Measurements from ENCODE around the gene DCLK1.

Gene DCLK1

GRCh38 chr13:35856084-35856483 lies 275.1 kb downstream of the DCLK1 start:
- DNase-seq = no peak

GRCh38 chr13:35855531-35856019 lies 275.6 kb downstream of the DCLK1 start:
- no peak for DNase-seq

DNA sequence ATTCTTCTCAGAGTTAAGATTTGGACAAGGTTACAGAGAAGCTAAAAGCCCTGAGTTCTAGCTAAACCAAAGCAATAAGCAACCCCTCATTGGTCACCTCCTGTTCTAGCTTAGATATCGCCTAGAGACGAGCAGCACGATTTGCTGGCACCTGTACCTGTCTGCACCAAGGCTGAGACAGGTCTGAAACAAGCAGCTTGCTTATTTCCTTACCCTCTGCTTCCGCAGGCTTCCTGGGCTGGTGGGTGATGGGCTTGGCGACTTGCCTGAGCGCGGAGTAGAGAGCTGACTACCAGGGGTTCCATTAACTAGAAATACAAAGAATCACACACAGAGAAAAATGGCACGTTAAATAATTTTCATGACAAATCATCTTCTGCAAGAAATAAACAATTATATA lies 276.9 kb downstream of the DCLK1 start:
- DNase-seq = no peak

- DNase-seq = no peak
These were observed 279.3 kb downstream of the DCLK1 start for GRCh38 chr13:35851881-35852280.

DNA sequence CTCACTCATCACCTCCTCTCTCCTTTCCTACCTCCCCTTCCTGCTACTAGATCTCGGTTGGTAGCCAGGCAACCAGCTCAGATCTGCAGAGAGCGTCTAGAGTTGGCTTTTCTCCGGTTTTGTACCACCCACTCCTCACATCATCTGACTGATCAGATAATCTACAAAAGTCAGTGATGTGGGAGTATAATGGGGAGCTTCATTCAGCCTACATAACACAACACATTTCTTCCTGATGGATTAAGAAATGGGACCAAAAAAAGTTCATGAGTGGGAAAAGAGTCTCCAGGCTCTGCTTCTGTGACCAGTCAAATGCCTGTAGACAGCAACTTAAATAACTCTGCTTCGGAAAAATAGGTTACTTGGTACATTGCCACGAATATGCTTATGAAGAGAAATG lies 279.8 kb downstream of the DCLK1 start:
- DNase-seq = no peak

DNA sequence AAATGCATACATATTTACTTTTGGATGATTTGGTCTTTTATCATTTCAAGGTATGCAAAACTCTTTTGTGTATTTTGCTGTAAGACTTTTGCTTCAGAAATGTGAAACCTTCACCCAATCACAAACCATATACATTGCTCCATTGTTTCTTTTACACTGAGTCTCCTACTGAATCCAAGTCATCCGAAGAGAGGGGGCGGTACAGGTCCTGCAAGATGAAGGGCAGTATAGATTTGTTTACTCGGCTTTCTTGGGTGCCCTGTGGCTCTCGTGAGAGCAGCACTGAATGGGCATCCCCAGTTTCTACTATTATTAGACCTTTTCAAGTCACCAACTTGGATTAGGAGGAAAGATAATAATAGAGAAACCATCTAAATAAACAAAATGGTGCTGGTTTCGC lies 280.6 kb downstream of the DCLK1 start:
- DNase-seq = no peak

- no peak for DNase-seq
These were observed 281.9 kb downstream of the DCLK1 start for GRCh38 chr13:35849256-35849644.

DNA sequence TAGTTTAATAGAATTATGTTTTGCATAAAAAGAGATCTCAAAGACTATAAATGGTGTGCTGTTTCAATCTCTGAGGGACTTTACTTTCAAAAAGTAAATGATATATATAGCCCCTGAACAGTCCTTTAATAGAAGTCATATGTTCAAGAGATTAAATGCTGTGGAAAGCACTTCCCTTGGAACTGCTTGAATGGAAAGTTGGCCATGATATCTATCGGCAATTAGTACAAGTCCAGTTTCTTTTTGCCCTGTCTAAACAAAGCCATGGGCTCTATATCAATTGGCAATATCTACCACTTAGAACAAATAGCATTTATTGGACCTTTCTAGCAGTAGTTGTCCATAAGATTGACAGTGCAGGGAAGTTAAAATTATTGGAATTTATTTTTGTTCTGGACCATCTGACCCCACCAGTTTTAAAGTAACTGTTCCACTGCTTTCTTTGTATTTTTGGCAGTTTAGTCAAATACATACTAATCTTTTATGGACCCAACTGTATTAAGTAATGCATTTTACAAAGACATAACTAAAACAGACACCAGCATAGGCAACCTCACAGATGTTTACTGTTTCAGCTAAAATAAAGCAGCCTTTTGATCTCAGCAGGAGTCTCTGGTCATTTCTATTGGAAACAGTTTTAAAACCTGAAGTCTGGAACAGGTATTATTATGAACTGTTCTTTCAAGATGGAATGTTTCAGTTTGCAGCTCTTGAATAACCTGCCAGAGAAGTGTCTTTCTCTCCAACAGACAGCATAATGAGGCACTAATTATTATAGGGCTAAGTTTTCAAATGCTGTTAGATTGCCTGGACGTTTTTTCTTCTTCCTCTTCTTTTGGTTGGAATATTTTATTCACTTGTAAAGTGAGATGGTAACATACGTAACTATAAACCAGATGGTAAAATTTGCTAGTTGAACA lies 282.6 kb downstream of the DCLK1 start:
- no peak for DNase-seq

GRCh38 chr13:35843272-35843671 lies 287.9 kb downstream of the DCLK1 start:
- DNase-seq = no peak

GRCh38 chr13:35841060-35841521 lies 290.1 kb downstream of the DCLK1 start:
- no peak for DNase-seq

DNA sequence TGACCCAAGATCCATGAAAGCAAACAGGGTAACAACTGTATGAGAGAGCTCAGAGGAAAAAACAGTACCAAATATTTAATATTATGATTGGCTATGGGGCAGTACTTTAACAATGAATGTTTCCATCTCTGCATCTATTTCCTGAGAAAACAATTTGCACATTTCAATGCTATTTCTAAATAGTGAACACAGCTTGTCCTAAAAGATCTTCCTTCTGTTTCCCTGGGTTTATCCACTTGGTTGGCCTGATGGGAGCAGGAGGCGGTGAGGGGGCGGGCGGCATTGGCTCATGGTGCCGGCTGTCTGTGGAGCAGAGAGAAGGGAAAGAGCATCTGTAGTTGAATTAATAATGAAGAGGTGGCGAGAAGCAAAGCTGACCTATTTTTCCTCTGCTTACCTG lies 291.4 kb downstream of the DCLK1 start:
- no peak for DNase-seq

DNA sequence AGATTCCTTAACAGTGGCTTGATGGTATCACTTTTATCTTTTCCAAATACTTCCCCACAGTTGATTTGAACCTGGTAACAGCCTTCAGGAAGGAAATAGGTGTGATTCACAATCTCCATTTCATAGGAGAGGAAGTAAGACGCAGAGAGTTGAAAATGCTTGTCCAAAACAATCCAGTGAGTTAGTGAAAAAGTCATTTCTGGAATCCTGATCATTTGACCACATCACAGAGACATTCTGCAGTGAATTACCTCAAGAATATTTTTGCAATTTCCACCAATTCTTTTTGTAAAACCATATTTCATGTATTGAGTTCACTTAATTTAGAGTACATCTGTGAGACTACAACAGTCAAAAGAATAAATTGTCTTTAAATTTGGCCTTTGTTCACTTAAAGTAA lies 292.8 kb downstream of the DCLK1 start:
- no peak for DNase-seq

GRCh38 chr13:35836446-35836845 lies 294.7 kb downstream of the DCLK1 start:
- no peak for DNase-seq

DNA sequence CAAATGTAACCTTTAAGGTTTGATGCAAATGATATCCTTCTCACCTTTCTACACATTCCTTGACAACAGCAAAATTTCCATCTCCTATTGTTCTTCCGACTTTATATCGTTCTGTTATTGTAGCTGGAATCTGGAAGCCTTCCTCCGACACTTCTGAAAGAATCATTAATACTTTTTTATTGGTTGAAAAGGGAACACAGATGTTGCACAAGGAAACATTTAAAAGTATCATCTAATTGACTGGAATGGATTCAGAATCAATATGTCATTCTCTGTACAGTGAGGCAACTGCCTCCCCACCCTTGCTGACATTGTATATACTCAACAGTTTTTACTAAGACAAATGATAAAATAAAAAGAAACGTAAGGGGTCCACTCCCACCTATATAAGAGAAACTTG lies 295.2 kb downstream of the DCLK1 start:
- no peak for DNase-seq

DNA sequence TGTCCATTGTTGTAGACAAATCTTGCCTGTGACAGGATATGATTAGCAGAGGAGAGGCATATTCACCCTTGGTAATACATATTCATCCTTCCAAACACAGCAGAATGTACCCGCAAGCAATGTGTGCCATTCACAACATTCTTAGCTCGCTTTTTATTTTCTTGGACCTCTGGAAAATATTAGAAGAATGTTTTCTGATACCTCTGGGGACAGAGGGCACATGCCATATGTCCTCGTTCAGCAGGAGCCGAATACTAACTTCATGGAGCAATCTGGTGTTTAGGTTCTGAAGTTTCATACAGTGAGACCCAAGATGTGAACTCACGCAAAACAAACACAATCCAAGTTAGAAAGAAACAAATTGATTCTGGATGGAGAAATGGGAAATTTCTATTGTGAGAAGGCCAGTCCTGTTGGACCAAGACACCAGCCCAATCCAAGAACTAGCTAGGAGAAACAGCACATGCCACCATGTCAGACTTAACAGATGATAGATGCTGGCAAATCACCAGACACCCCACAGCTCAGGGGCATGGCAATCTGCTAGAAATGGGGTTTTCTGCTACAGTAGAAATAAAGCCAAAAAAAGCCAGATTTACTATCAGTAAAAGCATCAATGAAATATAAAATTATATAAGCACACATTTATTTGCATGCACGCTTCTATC lies 297.4 kb downstream of the DCLK1 start:
- DNase-seq = no peak

DNA sequence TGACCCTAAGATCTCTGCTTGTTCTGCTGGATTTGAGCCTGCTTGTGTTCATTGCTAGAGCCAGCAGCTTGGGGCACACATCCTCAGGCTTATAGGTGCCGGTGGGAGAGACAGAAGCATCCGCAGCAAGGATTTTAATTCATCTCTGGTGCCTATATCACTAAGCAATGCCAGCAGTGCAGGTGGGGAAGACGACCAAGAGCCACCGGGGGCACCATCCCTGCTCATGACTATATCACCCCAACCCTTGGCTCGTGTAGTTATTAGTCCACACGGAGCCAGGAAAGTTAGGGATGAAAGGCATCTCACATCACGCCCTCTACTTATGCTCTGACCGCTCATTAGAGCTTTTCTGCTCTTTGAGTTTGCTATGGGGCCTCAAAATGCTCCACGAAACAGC lies 298.2 kb downstream of the DCLK1 start:
- DNase-seq = no peak

DNA sequence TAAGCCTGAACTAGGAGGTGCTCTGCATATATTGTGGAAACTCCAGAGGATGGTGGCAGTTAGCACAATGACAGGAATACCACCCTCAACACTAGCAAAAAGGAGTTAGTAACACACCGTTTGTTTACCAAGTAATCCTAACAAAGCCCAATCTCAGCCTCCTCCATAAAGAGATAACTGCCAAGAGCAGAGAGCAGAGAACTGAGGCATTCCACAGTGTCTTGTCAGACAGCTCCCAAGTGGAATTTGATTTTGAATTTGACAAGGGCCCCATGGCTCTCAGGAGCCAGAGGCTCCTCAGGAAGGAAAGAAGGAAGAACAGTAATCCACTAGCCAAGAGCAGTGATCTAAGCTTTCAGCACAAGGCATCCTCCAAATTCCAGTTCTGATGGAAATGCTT lies 298.6 kb downstream of the DCLK1 start:
- no peak for DNase-seq

DNA sequence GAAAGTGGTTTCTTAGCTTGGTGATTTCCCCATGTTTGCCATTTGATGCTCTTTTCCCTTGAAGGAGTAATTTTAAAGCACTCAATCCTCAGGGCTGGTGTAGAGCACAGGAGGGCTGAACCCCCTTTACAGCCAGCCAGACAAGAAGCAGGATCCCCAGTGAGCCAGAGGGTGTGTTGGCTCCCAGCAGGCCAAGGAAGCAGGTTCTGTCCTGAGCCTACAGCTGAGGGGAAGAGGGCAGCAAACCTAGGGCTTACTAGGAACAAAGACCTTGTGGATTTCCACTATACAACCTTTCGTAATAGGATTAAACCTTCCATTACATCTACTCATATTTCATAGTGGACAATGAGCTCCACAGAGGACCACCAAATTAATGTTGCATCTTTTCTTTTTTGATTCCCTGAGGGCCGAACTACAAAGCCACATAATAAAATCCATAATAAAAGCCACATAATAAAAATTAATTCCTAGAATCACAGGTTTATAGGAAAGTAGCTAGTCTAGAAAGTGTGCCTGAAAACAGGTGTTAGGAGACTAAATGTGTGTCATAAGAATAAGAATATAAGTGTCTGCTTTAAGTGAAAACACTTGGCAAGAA lies 300.2 kb downstream of the DCLK1 start:
- DNase-seq = no peak

DNA sequence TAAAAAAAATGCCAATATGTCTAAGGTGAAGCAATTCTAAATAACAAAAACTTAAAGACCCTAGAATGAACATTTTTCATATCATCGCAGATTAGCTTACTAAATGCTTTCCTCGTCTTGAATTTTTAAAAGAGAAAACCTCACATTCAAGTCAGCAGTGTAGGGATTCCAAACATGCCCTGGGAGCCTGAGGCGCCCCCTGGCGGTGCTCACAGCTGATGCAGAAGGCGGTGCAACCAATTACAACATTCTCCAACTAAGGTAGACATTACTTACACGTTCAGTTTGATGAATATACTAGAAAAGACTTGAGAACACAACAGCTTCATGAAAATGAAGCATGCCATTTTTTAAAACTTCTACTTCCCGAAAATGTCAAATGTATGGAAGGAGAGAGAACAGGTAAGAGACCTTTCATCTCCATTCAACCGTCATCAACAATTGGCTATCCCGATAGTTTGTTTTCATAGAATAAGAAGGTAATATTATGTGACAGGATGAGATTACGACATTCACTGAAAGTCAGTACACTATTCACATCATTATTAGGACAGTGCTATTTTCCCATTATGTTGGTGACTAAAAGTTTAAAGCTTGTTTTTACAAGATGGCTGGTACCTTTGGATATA lies 304.4 kb downstream of the DCLK1 start:
- DNase-seq = peak in 1 of 2 donors; percentile 1

DNA sequence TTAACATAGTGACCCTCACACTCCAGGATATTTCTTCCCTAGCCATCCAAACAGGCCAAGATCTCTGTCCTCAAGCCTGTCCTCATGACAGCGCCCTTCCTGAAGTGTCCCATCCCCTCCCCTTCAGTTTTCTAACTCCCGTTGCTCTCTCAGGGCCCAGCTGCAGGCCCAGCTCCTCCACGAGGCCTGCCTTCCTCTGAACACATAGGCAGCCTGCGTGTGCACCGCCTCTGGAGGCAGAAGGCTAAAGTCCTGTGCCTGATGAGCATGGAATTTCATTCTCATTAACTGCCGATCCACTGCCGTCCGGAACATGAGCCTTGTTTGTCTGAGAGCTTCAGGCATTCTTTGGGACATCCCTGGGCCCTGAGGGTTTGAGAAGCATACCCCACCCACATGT lies 306.4 kb downstream of the DCLK1 start:
- no peak for DNase-seq

DNA sequence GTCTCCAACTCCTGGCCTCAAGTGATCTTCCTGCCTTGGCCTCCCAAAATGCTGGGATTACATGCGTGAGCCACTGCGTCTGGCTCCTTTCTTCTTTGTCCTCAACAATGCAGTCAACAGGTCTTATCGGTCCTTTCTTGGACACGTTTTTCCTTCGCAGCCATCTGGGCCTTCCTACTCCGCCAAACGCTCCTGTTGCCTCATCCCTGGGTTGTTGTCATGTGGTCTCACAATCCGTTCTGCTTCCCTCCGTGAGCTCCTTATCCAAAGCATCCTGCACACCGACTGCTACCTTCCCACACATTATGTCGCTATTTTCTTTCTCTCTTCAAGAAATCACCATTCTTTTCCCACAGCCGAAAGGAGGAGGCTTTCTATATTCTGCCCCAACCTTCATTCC lies 306.8 kb downstream of the DCLK1 start:
- DNase-seq = no peak

DNA sequence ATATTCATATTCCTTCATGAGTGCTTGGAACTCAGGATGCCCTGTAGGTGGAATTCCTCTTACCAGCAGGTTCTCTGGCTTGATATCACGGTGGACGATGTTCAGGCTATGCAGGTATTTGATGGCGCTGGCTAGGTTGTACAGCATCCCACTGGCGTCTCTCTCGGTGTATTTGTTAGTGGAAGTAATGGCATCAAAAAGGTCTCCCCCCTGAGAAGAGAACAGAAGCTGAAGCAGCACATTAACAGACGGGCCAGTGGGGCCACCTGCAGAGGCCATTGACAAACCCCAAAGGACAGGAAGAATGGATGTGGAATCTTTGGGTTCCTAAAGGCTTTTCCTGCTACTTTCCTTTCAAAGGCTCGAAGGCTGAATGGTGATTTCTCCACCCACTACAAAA lies 308.5 kb downstream of the DCLK1 start:
- DNase-seq = no peak

GRCh38 chr13:35818633-35819067 lies 312.5 kb downstream of the DCLK1 start:
- DNase-seq = peak in 1 of 2 donors; percentile 16
